ENCODE measurements around the gene WNK2. TPM values are rescaled to one million over a fixed set of nuclear protein-coding genes. Genes with fewer than 3 reads are reported as not detected.

WNK2 gene
- total RNA-seq, result under 0.01 and 0.17 TPM in 2 replicates

GRCh38 chr9:93183663-93184431, at the start of gene WNK2:
Gene WNK2, plus strand, starts transcription at chr9:93184139. Its CDS starts 791 bp downstream, at chr9:93184930.

Other genes with a start within 250 kb of the WNK2 start
- gene FGD3, start 236.6 kb upstream of the WNK2 start, total RNA-seq, result not detected in 2 replicates
- not detected in 2 replicates for gene SUSD3, start 125.4 kb upstream of the WNK2 start, total RNA-seq
- 51.1 and 55.4 TPM in 2 replicates for gene CARD19, start 87.9 kb upstream of the WNK2 start, total RNA-seq
- 19.9 and 33.5 TPM in 2 replicates for gene NINJ1, start 49.9 kb upstream of the WNK2 start, total RNA-seq

All from dermis lymphatic vessel endothelial cell (primary cell).